GM19193 (cell line): ENCODE results near the gene NUCB2.

ENCODE experiments used
- POLR2A ChIP-seq: IDR thresholded peaks from 4 replicates; pipeline ENCODE4 v1.6.1; 2011; ENCODE audit not compliant: insufficient read depth, insufficient read length; ENCODE audit errors: extremely low read depth

Gene NUCB2

DNA sequence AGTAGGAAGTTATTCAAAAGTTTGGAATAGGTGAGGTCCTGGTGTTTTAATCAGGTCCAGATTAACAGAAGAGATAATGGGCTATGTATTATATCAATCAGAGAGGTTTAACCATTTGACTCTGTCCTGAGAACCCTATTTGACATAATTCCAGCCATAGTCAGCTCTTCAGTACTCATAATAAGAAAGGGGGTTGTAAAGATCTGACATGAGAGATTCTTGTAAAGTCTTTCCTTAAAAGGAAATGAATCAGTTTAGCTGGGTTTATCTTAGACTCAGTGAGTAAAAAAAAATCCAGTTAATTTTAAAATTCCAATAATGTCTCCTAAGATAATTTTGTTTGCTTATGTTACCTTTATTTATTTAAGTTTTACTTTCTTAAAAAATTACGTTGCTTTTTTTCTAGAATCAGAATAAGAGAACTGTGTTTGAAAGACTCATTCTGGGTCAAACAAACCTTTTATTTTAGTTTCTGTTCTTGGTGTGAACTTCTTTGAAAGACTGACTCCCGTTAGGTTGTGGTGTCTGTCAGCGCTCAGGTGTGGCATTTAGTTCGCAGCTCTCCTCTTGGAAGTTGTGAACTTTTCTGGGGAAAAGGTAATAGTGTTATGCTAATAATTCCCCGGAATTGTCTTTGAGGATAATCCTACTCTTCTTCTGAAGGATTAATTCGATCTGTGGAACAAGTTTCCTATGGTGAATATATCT, 20.5 kb downstream of the NUCB2 start:
- TF ChIP-seq POLR2A: no peak

DNA sequence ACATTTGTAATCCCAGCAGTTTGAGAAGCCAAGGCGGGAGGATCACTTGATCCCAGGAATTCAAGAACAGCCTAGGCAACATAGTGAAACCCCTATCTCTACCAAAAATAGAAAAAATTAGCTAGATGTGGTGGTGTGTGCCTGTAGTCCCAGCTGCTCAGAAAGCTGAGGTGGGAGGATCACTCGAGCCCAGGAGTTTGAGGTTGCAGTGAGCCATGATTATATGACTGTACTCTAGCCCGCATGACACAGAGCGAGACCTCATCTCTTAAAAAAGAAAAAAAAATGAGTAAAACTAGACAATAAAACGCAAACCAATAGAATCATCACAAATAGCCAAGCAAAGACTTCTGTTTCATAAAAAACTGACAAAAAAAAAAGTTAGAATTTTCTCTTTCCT, 21.8 kb downstream of the NUCB2 start:
- no peak for TF ChIP-seq POLR2A

DNA sequence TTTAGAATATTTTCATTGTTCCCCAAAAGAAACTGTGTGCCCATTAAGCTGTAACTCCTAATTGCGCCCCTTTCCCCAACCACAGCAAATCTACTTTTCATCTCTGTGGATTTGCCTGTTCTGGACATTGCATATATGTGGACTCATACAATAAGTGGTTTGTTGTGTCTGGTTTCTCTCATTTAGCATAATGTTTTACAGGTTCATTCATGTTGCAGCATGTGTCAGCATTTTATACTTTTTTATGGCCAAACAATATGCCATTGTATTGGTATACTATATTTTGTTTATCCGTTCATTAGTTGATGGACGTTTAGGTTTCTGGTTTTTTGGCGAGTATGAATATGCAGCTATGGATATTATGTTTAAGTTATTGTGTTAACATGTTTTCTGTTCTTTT, 23.8 kb downstream of the NUCB2 start:
- TF ChIP-seq POLR2A: no peak

DNA sequence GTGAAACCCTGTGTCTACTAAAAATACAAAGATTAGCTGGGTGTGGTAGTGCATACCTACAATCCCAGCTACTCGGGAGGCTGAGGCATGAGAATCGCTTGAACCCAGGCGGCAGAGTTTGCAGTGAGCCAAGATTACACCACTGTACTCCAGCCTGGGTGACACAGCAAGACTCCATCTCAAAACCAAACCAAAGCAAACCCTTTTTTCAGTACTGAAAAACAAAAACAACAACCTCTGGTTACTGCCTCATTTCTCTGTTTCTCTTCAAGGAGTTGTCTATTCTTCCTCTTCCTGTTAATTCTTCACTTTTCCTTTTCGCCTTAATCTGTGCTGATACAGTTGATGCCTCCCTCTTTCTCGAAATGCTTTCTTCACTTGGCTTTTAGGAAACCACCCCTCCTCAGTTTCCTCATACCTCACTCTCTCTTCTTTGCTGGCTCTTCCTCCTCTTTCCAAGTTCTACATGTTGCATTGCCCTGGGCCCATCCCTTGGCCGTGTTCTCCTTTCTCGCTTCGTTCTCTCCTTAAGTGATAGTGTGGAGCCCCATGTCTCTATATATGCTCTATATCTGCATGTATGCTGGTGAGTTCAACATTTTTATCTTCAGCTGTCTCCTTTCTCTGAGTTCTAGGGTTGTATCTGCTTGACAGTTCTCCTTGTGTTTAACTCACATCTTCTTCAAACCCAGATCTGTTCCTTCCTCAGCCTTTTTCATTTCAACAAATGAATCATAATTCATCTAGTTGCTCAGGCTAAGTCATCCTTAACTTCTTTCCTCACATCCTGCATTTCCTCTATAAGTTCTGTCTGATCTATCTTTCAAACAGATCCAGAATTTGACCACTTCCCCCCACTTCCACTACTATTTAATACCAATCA, 37.1 kb downstream of the NUCB2 start:
- TF ChIP-seq POLR2A: no peak

DNA sequence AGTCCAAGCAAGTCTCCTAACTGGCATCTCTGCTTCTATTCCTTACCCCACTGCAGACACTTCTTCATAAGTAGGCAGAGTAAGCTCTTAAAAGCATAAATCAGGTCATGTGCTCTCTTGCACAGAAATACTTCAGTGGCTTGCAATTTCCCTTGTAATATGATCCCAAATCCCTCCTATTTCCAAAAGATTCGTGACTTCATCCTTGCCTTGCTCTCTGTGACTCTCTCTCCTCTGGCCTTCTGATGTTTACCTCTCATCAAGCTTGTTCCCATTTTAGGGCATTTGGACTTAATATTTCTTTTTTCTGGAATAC, 37.7 kb downstream of the NUCB2 start:
- no peak for TF ChIP-seq POLR2A

DNA sequence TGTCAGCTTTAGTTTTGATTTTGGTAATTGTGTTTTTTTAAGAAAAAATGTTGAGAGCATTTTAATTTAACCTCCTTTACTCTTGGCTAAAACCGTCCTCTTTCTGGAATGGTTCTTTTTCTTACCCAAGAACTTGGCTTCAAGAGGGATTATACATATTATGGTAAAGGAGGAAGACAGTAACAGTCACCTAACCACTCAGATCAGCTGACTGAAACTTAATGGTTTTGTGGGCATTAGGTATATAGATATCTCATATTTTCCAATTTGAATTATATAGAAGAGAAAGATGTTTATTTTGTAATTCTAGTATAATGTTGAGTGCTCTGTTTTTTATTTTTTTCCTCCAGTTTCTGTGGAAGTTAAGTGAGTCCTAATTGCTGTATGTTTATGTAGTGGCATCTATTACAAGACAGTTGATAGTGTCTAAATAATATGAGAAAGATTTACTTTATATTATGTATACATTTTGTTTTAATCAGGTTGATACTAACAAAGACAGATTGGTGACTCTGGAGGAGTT, 38.4 kb downstream of the NUCB2 start:
- no peak for TF ChIP-seq POLR2A

DNA sequence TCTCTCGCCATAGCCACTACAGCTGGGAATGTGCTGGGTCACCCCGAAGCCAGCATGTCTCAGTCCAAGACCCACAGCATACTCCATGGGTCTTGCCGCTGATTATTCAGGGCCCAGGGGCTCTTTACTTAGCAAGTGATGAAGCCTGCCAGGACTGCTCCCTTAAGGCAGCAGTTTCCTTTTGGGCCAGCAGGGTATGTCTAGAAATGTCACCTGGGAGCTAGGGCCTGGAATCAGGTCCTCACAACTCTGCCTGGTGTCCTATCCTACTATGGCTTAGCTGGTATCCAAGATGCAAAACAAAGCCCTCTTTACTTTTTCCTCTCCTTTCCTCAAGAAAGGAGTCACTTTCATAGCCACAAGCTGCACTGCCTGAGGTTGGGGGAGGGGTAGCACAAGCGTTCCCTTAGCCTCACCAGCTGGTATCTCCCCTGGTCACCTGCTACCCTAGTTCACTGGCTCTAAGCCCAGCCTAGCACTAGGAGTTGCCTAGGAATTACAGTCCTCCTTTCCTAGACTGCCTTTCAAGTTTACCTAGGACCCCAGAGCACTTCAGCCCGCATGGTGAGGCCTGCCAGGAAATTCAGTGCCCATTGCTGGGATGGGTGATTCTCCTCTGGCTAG, 52.4 kb downstream of the NUCB2 start:
- no peak for TF ChIP-seq POLR2A

DNA sequence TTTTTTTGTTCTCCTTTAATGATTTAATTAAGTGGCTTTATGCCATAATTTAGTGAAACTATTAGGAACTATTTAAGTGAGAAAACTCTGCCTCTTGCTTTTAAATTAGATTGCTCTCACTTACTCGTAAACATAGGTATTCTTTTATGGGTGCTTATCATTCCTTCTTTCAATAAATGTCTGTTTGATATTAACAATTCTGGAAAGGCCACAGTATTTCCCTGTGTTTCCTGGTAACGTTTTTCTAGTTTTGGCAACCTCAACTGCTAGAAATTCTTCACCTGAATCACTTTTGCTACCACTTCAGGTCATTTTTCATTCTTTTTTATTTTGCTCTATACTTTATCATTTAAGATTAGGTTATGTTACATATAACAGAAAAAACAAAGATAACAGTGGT, 55.1 kb downstream of the NUCB2 start:
- no peak for TF ChIP-seq POLR2A

DNA sequence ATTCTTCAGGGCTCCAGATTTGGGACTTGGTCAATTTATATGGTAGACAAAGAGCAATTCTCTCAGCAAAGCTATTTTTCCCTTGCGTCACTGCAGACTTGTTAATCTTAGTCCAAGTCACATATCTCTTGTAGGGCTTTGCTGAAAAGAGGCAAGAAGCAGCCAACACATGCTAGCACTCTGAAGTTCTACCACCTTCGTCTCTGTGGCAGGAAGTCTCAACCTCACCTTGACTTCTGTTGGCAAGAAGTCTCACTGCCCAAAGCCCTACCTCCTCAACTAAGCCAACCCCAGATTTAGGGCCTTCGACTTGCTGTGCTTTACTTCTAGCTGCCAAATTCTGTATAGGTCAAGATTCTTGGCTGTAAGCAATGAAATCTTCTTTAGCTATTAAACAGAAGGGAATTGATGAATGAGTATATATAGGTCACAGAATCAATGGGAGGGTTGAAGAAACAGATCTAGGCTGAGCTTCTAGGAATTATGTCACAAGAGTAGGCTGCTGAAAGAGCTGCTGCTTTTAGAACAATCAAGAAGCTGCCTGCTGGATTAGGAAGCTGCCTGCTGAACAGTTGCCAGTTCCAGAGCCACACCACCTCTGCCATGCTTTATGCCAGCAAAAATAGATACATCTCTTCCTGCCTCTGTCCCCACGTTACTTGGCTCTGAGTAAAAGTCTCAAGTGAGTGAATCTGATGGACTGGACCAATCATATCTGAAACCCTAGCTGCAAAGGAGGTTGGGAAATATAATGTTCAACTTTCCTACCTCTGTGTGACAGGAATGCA, 57.5 kb downstream of the NUCB2 start:
- no peak for TF ChIP-seq POLR2A

DNA sequence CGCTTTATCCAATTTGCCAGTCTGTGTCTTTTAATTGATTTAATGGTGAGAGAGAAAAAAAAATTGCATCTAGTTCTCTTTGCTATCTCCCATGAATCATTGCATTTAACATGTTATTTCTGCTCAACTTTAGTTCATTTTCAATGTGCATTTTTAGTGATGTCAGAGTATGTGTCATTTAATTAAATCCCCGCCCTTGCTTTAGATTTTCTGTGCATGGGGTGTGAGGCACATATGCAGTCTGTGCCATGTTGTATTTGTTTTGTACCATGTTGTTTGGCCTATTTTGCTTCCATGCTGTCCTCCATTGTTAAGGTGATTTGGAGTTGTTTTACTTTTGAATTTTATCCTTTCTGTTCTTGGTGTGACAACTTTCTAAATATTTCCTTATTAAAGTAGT, 66.7 kb downstream of the NUCB2 start:
- TF ChIP-seq POLR2A: no peak

DNA sequence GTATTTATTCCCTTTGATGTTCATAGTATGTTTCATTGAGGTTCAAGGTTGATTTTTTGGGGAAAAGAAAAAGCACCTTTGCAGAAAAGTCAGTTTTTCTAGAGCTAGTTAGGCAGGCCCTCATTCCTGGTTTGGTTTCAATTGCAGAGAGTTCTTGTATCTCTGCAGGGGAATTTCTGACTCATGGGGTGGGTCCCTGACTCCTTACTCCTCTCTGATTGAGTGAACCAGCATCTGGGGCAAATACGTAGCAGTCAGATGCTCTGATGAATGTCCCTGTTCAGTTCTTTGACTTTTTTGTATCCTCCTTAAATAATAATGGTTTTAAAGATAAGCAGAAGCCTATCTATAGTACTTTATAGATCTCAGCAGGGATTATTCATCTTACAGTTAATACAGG, 67.4 kb downstream of the NUCB2 start:
- no peak for TF ChIP-seq POLR2A

DNA sequence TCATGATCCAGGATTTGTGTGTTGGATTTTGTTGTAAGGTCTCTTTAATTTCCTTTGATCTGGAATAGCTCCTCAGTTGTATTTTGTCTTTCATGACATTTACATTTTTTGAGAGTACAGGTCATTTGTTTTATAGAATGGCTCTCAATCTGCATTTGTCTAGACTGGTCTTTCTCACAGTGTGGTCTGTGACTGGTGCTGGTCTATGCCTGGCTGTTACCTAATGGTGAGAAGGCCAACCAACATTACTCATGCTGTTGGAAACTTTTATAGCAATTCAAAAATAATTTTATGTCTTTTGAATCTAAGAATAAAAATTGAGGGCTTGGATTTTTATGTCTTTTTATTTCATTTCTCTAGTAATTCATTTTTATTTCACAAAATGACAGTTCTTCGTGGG, 71.1 kb downstream of the NUCB2 start:
- no peak for TF ChIP-seq POLR2A

DNA sequence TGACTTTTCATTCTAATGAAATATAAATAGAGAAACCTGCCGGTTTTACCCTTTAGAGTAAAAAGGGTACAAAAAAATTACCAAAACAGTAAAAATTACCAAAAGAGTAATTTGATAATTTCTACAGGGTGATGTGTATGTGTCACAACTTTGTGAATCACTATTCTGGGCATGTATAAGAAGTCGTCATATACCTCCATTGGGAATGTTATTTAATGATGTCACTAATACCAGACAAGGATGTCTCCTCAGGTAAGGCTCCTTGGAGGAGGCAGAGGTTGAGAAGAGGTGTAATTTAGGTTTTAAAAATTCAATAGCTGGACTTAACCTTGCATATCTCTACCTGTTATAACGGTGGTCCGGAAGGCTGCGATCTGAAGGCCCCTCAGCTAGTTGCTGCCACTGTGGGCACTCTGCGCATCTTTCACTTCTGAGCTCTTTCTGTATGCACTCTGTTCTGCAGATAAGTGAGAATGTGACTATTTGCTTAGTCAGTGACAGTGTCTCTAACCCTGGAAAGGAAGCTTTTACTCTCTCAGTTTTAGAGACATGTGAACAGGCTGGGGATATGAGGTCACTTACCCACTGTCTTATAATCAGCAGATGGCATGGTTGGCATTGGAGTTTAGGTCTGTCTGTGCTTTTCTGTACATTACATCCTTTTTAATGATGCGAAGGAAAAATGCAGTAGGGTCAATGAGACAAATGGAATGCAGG, 74.1 kb downstream of the NUCB2 start:
- TF ChIP-seq POLR2A: no peak

DNA sequence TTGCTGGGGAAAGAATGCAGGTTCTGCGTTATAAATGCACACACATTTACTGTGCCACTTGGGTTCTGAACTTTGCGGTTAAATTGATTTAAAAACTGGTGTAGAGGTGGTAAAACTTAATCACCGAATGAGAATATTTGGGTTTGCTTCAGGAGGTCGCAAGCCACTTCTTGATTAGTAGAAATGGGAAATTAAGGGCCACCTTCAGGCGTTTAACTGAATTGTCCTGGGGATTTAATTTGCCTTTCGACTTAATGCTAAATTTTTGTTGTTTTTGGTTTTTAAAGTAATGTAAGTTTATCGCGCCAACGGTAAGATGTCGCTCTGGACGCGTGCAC, 74.6 kb downstream of the NUCB2 start:
- TF ChIP-seq POLR2A: no peak
